ENCODE data around the gene SMOC2.

Gene SMOC2

DNA sequence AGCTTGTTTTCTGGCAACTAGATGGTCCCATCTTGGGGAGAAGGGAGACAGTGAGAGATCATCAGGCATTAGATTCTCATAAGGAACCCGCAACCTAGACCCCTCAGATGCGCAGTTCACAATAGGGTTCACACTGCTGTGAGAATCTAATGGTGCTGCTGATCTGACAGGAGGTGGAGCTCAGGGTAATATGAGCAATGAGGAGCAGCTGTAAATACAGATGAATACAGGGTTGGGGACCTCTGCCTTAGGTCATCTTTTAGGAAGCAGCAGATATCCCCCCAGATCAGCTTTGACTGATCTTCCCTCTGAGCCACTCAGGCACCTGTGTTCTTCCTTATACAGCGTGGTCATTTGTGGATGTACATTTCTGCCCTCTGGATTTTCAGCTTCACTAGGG lies 63.4 kb downstream of the SMOC2 start:
- Histone ChIP-seq H3K4ac (ENCODE audit: low read depth, low read length) (no peak overlapping the region), H2BK5ac (ENCODE audit: low read length) (no peak overlapping the region), H3K9ac (ENCODE audit: low read length) (no peak overlapping the region), H3K56ac (ENCODE audit: low read length) (no peak overlapping the region), H3K4me3 (ENCODE audit: low read length) (no peak overlapping the region), H3K4me2 (ENCODE audit: low read length) (no peak overlapping the region), H3K36me3 (ENCODE audit: control insufficient read depth, insufficient read depth, low read length) (no peaks in the 10 kb centered on the region), H3K27me3 (ENCODE audit: insufficient read depth, low read length, poor library complexity) (no peaks in the 10 kb centered on the region), H3K18ac (ENCODE audit: low read length) (no peak overlapping the region), H3K23ac (ENCODE audit: low read length) (no peak overlapping the region), H2AK5ac (ENCODE audit: low read length) (no peak overlapping the region), H3K79me2 (ENCODE audit: control insufficient read depth, insufficient read depth, low read length) (no peaks in the 10 kb centered on the region), H3K4me1 (ENCODE audit: control insufficient read depth, low read depth, low read length) (no peaks in the 10 kb centered on the region), H4K8ac (ENCODE audit: low read depth, low read length) (no peak overlapping the region), H4K5ac (ENCODE audit: low read length) (no peak overlapping the region), H3K79me1 (ENCODE audit: low read length) (no peaks in the 10 kb centered on the region), H3K27ac (ENCODE audit: low read depth, low read length) (no peak overlapping the region), H2BK120ac (ENCODE audit: low read depth, low read length) (no peak overlapping the region), H2BK15ac (replicated peaks; ENCODE audit: low read depth) (no peak overlapping the region)
- no peak for DNase-seq
- no CpG with 5 or more reads among the region's 3 CpGs for WGBS (ENCODE audit: extremely low coverage, insufficient coverage, low lambda C conversion rate)

DNA sequence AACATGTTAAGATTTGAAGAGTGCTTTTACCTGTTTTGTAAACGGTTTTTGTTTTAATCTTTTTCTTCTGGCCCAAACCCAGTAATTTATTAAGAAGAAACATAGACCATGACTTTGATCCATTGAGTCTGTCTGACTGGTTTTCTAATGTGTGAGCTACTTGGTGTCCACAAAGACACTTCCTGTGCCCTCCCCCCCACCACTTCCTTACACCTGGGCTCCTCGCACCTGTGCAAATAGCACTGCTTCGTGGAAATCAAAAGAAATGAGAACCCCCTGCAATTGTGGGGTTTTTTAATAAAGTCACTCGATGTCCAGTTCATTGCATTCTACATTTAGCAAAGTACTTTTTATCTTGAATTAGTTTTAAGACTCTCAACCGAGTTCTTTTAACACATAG lies 65.5 kb downstream of the SMOC2 start:
- no peak overlapping the region for H3K23ac ChIP-seq (ENCODE audit: low read length)
- no peak overlapping the region for H4K8ac ChIP-seq (ENCODE audit: low read depth, low read length)
- H3K4me1 ChIP-seq (ENCODE audit: control insufficient read depth, low read depth, low read length), result no peaks in the 10 kb centered on the region
- H3K9ac ChIP-seq (ENCODE audit: low read length), result no peak overlapping the region
- DNase-seq, result no peak
- no peak overlapping the region for H3K18ac ChIP-seq (ENCODE audit: low read length)
- H2AK5ac ChIP-seq (ENCODE audit: low read length), result no peak overlapping the region
- no peaks in the 10 kb centered on the region for H3K79me1 ChIP-seq (ENCODE audit: low read length)
- no peak overlapping the region for H3K27ac ChIP-seq (ENCODE audit: low read depth, low read length)
- no peak overlapping the region for H2BK15ac ChIP-seq (replicated peaks; ENCODE audit: low read depth)
- H3K4me2 ChIP-seq (ENCODE audit: low read length), result no peak overlapping the region
- no CpG with 5 or more reads among the region's 5 CpGs for WGBS (ENCODE audit: extremely low coverage, insufficient coverage, low lambda C conversion rate)
- H3K4ac ChIP-seq (ENCODE audit: low read depth, low read length), result no peak overlapping the region
- no peak overlapping the region for H3K4me3 ChIP-seq (ENCODE audit: low read length)
- H2BK120ac ChIP-seq (ENCODE audit: low read depth, low read length), result no peak overlapping the region
- no peak overlapping the region for H4K5ac ChIP-seq (ENCODE audit: low read length)
- H3K79me2 ChIP-seq (ENCODE audit: control insufficient read depth, insufficient read depth, low read length), result no peaks in the 10 kb centered on the region
- H3K27me3 ChIP-seq (ENCODE audit: insufficient read depth, low read length, poor library complexity), result no peaks in the 10 kb centered on the region
- no peak overlapping the region for H3K56ac ChIP-seq (ENCODE audit: low read length)
- H2BK5ac ChIP-seq (ENCODE audit: low read length), result no peak overlapping the region
- no peaks in the 10 kb centered on the region for H3K36me3 ChIP-seq (ENCODE audit: control insufficient read depth, insufficient read depth, low read length)

DNA sequence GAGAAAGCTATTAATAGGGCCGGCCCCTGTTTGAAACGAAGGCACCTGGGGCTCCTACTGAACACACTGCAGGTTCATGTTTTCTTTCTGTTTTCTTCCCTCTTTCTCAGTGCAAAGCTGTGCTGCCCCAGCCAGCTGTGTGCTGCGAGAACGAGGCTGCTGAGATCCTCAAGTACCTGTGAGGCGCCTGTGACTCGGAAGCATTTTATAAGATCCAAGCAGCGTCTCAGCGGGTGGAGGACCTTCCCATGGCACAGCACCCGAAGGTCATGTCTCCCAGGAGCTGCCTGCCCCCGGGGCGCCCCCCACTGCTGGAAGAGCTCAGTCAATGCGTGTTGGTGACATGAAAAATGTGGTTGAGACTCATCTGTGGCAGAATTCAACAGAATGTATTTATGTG lies 66.3 kb downstream of the SMOC2 start:
- Histone ChIP-seq H2AK5ac (ENCODE audit: low read length) (no peak overlapping the region), H3K4ac (ENCODE audit: low read depth, low read length) (no peak overlapping the region), H2BK5ac (ENCODE audit: low read length) (no peak overlapping the region), H3K4me1 (ENCODE audit: control insufficient read depth, low read depth, low read length) (no peaks in the 10 kb centered on the region), H3K4me2 (ENCODE audit: low read length) (no peak overlapping the region), H3K27me3 (ENCODE audit: insufficient read depth, low read length, poor library complexity) (no peaks in the 10 kb centered on the region), H3K4me3 (ENCODE audit: low read length) (no peak overlapping the region), H3K27ac (ENCODE audit: low read depth, low read length) (no peak overlapping the region), H2BK15ac (replicated peaks; ENCODE audit: low read depth) (no peak overlapping the region), H3K9ac (ENCODE audit: low read length) (no peak overlapping the region), H3K56ac (ENCODE audit: low read length) (no peak overlapping the region), H4K8ac (ENCODE audit: low read depth, low read length) (no peak overlapping the region), H3K36me3 (ENCODE audit: control insufficient read depth, insufficient read depth, low read length) (no peaks in the 10 kb centered on the region), H3K18ac (ENCODE audit: low read length) (no peak overlapping the region), H3K79me2 (ENCODE audit: control insufficient read depth, insufficient read depth, low read length) (no peaks in the 10 kb centered on the region), H2BK120ac (ENCODE audit: low read depth, low read length) (no peak overlapping the region), H3K79me1 (ENCODE audit: low read length) (no peaks in the 10 kb centered on the region), H3K23ac (ENCODE audit: low read length) (no peak overlapping the region), H4K5ac (ENCODE audit: low read length) (no peak overlapping the region)
- DNase-seq, result no peak
- no CpG with 5 or more reads among the region's 12 CpGs for WGBS (ENCODE audit: extremely low coverage, insufficient coverage, low lambda C conversion rate)

DNA sequence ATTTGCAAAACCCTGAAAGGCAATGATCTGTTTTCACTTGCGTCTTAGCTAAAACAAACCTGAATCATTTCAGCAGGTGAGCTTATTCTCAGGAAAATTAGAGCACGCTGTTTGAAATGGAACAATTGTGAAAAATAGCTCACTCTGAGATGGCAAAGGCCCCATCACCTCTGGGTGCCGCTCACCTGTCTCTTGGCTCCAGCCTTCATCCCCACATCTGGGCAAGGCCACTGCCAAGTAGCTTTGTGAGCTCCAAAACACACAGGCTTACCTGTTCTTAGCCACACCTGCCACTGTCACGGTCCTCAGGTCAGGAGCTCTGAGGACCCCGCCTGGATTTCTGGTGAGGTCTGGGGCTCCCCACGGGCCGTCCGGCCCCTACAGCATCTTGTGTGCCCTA lies 66.7 kb downstream of the SMOC2 start:
- H3K4me3 ChIP-seq (ENCODE audit: low read length), result no peak overlapping the region

DNA sequence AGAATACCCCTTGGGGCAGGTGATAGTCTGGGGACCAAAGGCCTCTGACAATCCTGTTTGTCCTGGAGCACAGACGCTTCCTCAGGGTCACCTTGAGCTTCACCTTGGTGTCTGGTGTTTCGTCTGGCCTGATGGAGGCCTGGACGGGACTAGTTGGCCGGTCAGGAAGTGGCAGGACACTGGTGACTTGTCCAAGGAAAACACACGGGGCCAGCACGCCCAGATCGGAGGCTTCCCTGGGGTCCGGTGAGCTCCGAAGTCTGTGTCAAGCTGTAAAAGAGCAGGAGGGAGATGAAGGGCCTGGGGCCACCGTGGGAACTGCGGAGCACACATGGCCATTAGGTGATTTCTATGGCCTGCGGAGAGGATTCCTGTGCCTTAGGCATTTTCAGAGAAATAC lies 67.9 kb downstream of the SMOC2 start:
- Histone ChIP-seq H2BK5ac (ENCODE audit: low read length) (no peak overlapping the region), H3K23ac (ENCODE audit: low read length) (no peak overlapping the region), H3K18ac (ENCODE audit: low read length) (no peak overlapping the region), H3K4ac (ENCODE audit: low read depth, low read length) (no peak overlapping the region), H3K4me2 (ENCODE audit: low read length) (no peak overlapping the region), H2BK15ac (replicated peaks; ENCODE audit: low read depth) (no peak overlapping the region), H3K79me2 (ENCODE audit: control insufficient read depth, insufficient read depth, low read length) (no peaks in the 10 kb centered on the region), H3K36me3 (ENCODE audit: control insufficient read depth, insufficient read depth, low read length) (no peaks in the 10 kb centered on the region), H2AK5ac (ENCODE audit: low read length) (no peak overlapping the region), H3K27me3 (ENCODE audit: insufficient read depth, low read length, poor library complexity) (no peaks in the 10 kb centered on the region), H3K4me1 (ENCODE audit: control insufficient read depth, low read depth, low read length) (no peaks in the 10 kb centered on the region), H3K27ac (ENCODE audit: low read depth, low read length) (no peak overlapping the region), H4K5ac (ENCODE audit: low read length) (no peak overlapping the region), H3K4me3 (ENCODE audit: low read length) (no peak overlapping the region), H3K56ac (ENCODE audit: low read length) (no peak overlapping the region), H2BK120ac (ENCODE audit: low read depth, low read length) (no peak overlapping the region), H3K9ac (ENCODE audit: low read length) (no peak overlapping the region), H3K79me1 (ENCODE audit: low read length) (no peaks in the 10 kb centered on the region), H4K8ac (ENCODE audit: low read depth, low read length) (no peak overlapping the region)
- WGBS (ENCODE audit: extremely low coverage, insufficient coverage, low lambda C conversion rate), result no CpG with 5 or more reads among the region's 12 CpGs
- DNase-seq, result no peak

More for the DNA sequence above, 66.7 kb downstream of the SMOC2 start:
- H3K23ac ChIP-seq (ENCODE audit: low read length), result peak overlapping the region; percentile 66
- H4K5ac ChIP-seq (ENCODE audit: low read length), result no peak overlapping the region
- no peak overlapping the region for H2BK15ac ChIP-seq (replicated peaks; ENCODE audit: low read depth)
- no peak overlapping the region for H3K4ac ChIP-seq (ENCODE audit: low read depth, low read length)
- DNase-seq, result no peak
- H3K18ac ChIP-seq (ENCODE audit: low read length), result no peak overlapping the region
- H3K56ac ChIP-seq (ENCODE audit: low read length), result no peak overlapping the region
- H3K4me1 ChIP-seq (ENCODE audit: control insufficient read depth, low read depth, low read length), result no peaks in the 10 kb centered on the region
- no peaks in the 10 kb centered on the region for H3K79me2 ChIP-seq (ENCODE audit: control insufficient read depth, insufficient read depth, low read length)
- no peak overlapping the region for H2BK5ac ChIP-seq (ENCODE audit: low read length)
- H2BK120ac ChIP-seq (ENCODE audit: low read depth, low read length), result no peak overlapping the region
- no CpG with 5 or more reads among the region's 8 CpGs for WGBS (ENCODE audit: extremely low coverage, insufficient coverage, low lambda C conversion rate)
- H3K27me3 ChIP-seq (ENCODE audit: insufficient read depth, low read length, poor library complexity), result no peaks in the 10 kb centered on the region
- H3K4me2 ChIP-seq (ENCODE audit: low read length), result no peak overlapping the region
- no peak overlapping the region for H2AK5ac ChIP-seq (ENCODE audit: low read length)
- no peaks in the 10 kb centered on the region for H3K79me1 ChIP-seq (ENCODE audit: low read length)
- no peaks in the 10 kb centered on the region for H3K36me3 ChIP-seq (ENCODE audit: control insufficient read depth, insufficient read depth, low read length)
- no peak overlapping the region for H3K27ac ChIP-seq (ENCODE audit: low read depth, low read length)
- H4K8ac ChIP-seq (ENCODE audit: low read depth, low read length), result no peak overlapping the region
- H3K9ac ChIP-seq (ENCODE audit: low read length), result no peak overlapping the region

DNA sequence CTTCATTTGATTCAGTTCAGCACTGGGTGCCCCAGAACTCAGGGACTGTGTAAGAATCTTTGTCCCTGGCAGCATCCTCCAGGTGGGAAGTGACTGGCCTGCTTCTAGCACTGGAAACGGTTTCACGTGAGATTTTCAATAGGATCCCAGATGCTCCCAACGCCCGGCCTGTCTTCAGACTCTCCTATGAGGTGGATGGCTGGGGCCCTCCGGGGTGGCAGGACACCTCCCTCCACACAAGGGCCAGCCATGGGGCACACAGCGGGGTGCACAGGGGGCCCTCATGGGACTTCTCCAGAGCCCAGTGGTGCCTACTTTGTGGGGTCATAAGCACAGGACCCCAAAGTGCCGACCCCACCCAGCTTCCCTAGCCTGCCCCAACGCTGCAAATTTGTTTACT lies 72.8 kb downstream of the SMOC2 start:
- no peak overlapping the region for H4K8ac ChIP-seq (ENCODE audit: low read depth, low read length)
- no CpG with 5 or more reads among the region's 8 CpGs for WGBS (ENCODE audit: extremely low coverage, insufficient coverage, low lambda C conversion rate)
- H3K27me3 ChIP-seq (ENCODE audit: insufficient read depth, low read length, poor library complexity), result no peaks in the 10 kb centered on the region
- no peak overlapping the region for H3K4me2 ChIP-seq (ENCODE audit: low read length)
- no peak overlapping the region for H3K23ac ChIP-seq (ENCODE audit: low read length)
- no peak overlapping the region for H3K4me3 ChIP-seq (ENCODE audit: low read length)
- DNase-seq, result no peak
- no peaks in the 10 kb centered on the region for H3K79me1 ChIP-seq (ENCODE audit: low read length)
- H3K56ac ChIP-seq (ENCODE audit: low read length), result no peak overlapping the region
- H3K27ac ChIP-seq (ENCODE audit: low read depth, low read length), result no peak overlapping the region
- H2BK5ac ChIP-seq (ENCODE audit: low read length), result no peak overlapping the region
- H3K79me2 ChIP-seq (ENCODE audit: control insufficient read depth, insufficient read depth, low read length), result no peaks in the 10 kb centered on the region
- H4K5ac ChIP-seq (ENCODE audit: low read length), result no peak overlapping the region
- no peaks in the 10 kb centered on the region for H3K4me1 ChIP-seq (ENCODE audit: control insufficient read depth, low read depth, low read length)
- no peak overlapping the region for H3K9ac ChIP-seq (ENCODE audit: low read length)
- H3K36me3 ChIP-seq (ENCODE audit: control insufficient read depth, insufficient read depth, low read length), result no peaks in the 10 kb centered on the region
- no peak overlapping the region for H2BK15ac ChIP-seq (replicated peaks; ENCODE audit: low read depth)
- H2BK120ac ChIP-seq (ENCODE audit: low read depth, low read length), result no peak overlapping the region
- H3K18ac ChIP-seq (ENCODE audit: low read length), result no peak overlapping the region
- no peak overlapping the region for H3K4ac ChIP-seq (ENCODE audit: low read depth, low read length)
- H2AK5ac ChIP-seq (ENCODE audit: low read length), result no peak overlapping the region

Measured in mesendoderm (in vitro differentiated cells).